ENCODE results near the gene IFT88. TPM values are rescaled to one million over a fixed set of nuclear protein-coding genes. Genes with fewer than 3 reads are reported as not detected.

IFT88 gene
- total RNA-seq, 1 experiment from 2014 or later, result 12.1 TPM

DNA sequence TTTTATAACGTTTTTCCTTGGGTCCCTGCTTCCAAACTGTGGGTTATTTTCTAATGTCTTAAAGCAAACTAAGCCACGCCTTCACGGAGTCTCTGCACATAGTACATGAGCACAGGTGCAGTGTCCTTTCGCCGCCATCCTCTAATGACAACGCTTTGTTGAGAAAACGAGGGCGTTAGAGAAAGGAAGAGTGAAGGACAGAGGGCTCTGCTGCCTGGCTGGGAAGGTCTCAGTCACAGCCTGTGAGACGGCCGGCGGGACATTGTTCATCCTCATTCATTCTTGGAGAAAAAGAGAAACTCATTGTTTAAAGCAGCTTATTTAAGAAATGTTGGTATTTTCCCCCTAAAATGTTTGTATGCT lies 146.0 kb downstream of the IFT88 start:
- ChIA-PET POLR2A (no interaction called here), CTCF (no interaction called here)
- Histone ChIP-seq H3K4me1 (peaks cover 8% of the 10 kb centered on the region; the same call in 1 of the 2 replicates), H3K36me3 (ENCODE audit: control insufficient read depth, insufficient read depth, low read length) (no peaks in the 10 kb centered on the region), H3K4me3 (ENCODE audit: low read depth, low read length) (no peak overlapping the region), H3K27me3 (replicated peaks; ENCODE audit: control insufficient read depth, insufficient read depth, low read length) (no peaks in the 10 kb centered on the region), H3K9me3 (no peaks in the 10 kb centered on the region)
- TF ChIP-seq, protein P1, sequence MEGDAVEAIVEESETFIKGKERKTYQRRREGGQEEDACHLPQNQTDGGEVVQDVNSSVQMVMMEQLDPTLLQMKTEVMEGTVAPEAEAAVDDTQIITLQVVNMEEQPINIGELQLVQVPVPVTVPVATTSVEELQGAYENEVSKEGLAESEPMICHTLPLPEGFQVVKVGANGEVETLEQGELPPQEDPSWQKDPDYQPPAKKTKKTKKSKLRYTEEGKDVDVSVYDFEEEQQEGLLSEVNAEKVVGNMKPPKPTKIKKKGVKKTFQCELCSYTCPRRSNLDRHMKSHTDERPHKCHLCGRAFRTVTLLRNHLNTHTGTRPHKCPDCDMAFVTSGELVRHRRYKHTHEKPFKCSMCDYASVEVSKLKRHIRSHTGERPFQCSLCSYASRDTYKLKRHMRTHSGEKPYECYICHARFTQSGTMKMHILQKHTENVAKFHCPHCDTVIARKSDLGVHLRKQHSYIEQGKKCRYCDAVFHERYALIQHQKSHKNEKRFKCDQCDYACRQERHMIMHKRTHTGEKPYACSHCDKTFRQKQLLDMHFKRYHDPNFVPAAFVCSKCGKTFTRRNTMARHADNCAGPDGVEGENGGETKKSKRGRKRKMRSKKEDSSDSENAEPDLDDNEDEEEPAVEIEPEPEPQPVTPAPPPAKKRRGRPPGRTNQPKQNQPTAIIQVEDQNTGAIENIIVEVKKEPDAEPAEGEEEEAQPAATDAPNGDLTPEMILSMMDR (IDR thresholded peaks at IDR 0.05; ENCODE audit: insufficient read depth in 1 of 2, low read depth in 1 of 2, low read length in 1 of 2, severe bottlenecking in 1 of 2, unreplicated experiment in 1 of 2), result no peak
- Mint-ChIP-seq H3K4me3 (ENCODE audit: unreplicated experiment) (peak overlapping the region; percentile 58), H3K36me3 (ENCODE audit: insufficient read depth, unreplicated experiment) (peaks cover 6% of the 10 kb centered on the region), H3K27me3 (ENCODE audit: insufficient read depth, unreplicated experiment) (no peaks in the 10 kb centered on the region), H3K27ac (ENCODE audit: unreplicated experiment) (peak overlapping the region; percentile 21), H3K4me1 (ENCODE audit: low read depth, unreplicated experiment) (no peaks in the 10 kb centered on the region), H3K9me3 (ENCODE audit: unreplicated experiment) (no peaks in the 10 kb centered on the region)
- DNase-seq, result no peak
- intact Hi-C loops (cut with micrococcal nuclease; ENCODE audit: unreplicated experiment), result loop anchor here (1.0 kb wide), 1 partner anchor 211 kb away; no protein-coding TSS in a partner anchor
- BruUV-seq (replicated peaks), result no TSS peak

DNA sequence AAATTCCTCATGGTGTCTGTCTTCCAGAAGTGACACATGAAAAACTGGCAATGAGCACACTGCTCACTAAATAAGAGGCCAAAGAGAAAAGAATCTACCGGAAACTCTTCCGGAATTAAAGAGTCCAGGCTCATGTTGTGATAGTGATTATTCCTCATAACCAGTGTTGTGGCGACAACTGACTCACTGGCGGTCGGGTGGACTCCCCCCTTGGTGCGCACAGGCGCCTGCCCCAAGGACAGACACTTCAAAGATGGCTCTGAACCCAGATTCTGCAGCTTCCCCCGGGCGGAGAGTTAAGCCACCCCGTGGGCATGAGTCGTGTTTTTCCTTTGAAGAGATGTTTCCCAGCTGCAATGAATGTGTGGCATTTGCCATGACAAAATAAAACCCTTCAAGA lies 146.8 kb downstream of the IFT88 start:
- no peak overlapping the region for H3K27ac Mint-ChIP-seq (ENCODE audit: unreplicated experiment)
- no TSS peak for BruUV-seq (replicated peaks)
- Histone ChIP-seq H3K4me1 (peaks cover 8% of the 10 kb centered on the region; the same call in 1 of the 2 replicates), H3K4me3 (ENCODE audit: low read depth, low read length) (no peak overlapping the region), H3K9me3 (no peaks in the 10 kb centered on the region), H3K36me3 (ENCODE audit: control insufficient read depth, insufficient read depth, low read length) (no peaks in the 10 kb centered on the region), H3K27me3 (replicated peaks; ENCODE audit: control insufficient read depth, insufficient read depth, low read length) (no peaks in the 10 kb centered on the region)
- no peaks in the 10 kb centered on the region for H3K4me1 Mint-ChIP-seq (ENCODE audit: low read depth, unreplicated experiment)
- H3K9me3 Mint-ChIP-seq (ENCODE audit: unreplicated experiment), result no peaks in the 10 kb centered on the region
- CTCF ChIA-PET, result no interaction called here
- no peak overlapping the region for H3K4me3 Mint-ChIP-seq (ENCODE audit: unreplicated experiment)
- TF ChIP-seq, protein P1 (IDR thresholded peaks at IDR 0.05; ENCODE audit: insufficient read depth in 1 of 2, low read depth in 1 of 2, low read length in 1 of 2, severe bottlenecking in 1 of 2, unreplicated experiment in 1 of 2), result no peak
- H3K36me3 Mint-ChIP-seq (ENCODE audit: insufficient read depth, unreplicated experiment), result peaks cover 6% of the 10 kb centered on the region
- POLR2A ChIA-PET, result no interaction called here
- intact Hi-C loops (cut with micrococcal nuclease; ENCODE audit: unreplicated experiment), result loop anchor here (1.0 kb wide), 1 partner anchor 211 kb away; no protein-coding TSS in a partner anchor
- no peaks in the 10 kb centered on the region for H3K27me3 Mint-ChIP-seq (ENCODE audit: insufficient read depth, unreplicated experiment)
- no peak for DNase-seq

DNA sequence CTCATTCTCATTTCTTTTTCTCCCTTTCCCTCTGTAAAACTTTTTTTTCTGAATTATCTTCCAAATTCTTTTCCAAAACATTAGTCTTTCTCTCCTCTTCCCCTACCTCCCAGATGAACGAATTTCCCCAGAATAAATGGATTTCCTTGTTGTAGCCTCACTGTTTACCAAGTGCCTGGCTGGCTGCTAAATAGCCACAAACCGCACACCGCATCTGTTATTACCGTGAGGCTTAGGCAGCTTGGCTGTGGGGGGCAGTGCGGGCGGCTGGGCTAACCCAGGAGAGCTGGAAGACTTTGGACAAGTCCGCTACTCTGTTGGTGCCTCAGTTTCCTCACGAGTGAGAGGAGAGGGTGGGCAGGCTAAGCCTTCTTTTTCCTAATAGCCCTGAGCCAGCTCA lies 147.2 kb downstream of the IFT88 start:
- ChIA-PET CTCF (no interaction called here), POLR2A (no interaction called here)
- Mint-ChIP-seq H3K4me1 (ENCODE audit: low read depth, unreplicated experiment) (no peaks in the 10 kb centered on the region), H3K36me3 (ENCODE audit: insufficient read depth, unreplicated experiment) (peaks cover 6% of the 10 kb centered on the region), H3K27me3 (ENCODE audit: insufficient read depth, unreplicated experiment) (no peaks in the 10 kb centered on the region), H3K9me3 (ENCODE audit: unreplicated experiment) (no peaks in the 10 kb centered on the region), H3K4me3 (ENCODE audit: unreplicated experiment) (no peak overlapping the region), H3K27ac (ENCODE audit: unreplicated experiment) (no peak overlapping the region)
- TF ChIP-seq, protein P1 (IDR thresholded peaks at IDR 0.05; ENCODE audit: insufficient read depth in 1 of 2, low read depth in 1 of 2, low read length in 1 of 2, severe bottlenecking in 1 of 2, unreplicated experiment in 1 of 2), result no peak
- peaks cover 8% of the 10 kb centered on the region; the same call in 1 of the 2 replicates for H3K4me1 ChIP-seq
- no TSS peak for BruUV-seq (replicated peaks)
- intact Hi-C loops (cut with micrococcal nuclease; ENCODE audit: unreplicated experiment), result no loop called here
- DNase-seq, result no peak
- H3K9me3 ChIP-seq, result no peaks in the 10 kb centered on the region
- H3K27me3 ChIP-seq (replicated peaks; ENCODE audit: control insufficient read depth, insufficient read depth, low read length), result no peaks in the 10 kb centered on the region
- no peaks in the 10 kb centered on the region for H3K36me3 ChIP-seq (ENCODE audit: control insufficient read depth, insufficient read depth, low read length)
- no peak overlapping the region for H3K4me3 ChIP-seq (ENCODE audit: low read depth, low read length)

Measured in Caco-2 (cell line).